GM08714 (cell line): ENCODE measurements around the gene PPP1R1A.

ENCODE experiments used
- H3K4me3 ChIP-seq: fragments of 200-500 bp; sonication (Bioruptor generic); 2 replicates; pipeline ENCODE4 v1.5.1; 2014; ENCODE audit warnings: mild to moderate bottlenecking, low read length, inconsistent platforms
- ZNF274 ChIP-seq: IDR thresholded peaks from 2 replicates; pipeline ENCODE4 v1.6.1; 2012; ENCODE audit warnings: mild to moderate bottlenecking, low read depth, low read length

Gene PPP1R1A

GRCh38 chr12:54611715-54612149, 23.3 kb upstream of the PPP1R1A start:
- H3K4me3 ChIP-seq = no peak overlapping the region
- TF ChIP-seq ZNF274 = no peak

- TF ChIP-seq ZNF274 = no peak
- no peak overlapping the region for H3K4me3 ChIP-seq
Observed at GRCh38 chr12:54608769-54609168, 20.3 kb upstream of the PPP1R1A start.

GRCh38 chr12:54608156-54608555, 19.7 kb upstream of the PPP1R1A start:
- H3K4me3 ChIP-seq = no peak overlapping the region
- no peak for TF ChIP-seq ZNF274

DNA sequence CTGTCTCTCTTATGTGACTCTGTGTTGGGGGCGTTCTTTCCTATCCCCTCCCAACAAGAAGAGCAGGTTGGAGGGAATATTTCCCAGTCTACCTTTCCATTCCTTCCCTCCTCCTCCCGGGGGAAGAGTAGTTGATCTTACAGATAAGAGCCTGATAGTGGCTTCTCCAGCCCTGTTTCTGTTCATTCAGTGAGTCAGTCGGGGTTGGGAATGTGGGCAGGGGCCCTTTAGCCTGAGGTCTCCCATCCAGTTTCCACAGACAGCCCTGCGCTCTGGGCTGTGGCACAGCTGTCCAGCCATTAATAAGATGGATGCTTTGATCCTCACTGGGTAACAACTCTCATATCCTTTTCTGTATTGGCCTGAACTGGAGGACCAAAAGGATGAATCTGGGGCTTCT, 18.1 kb upstream of the PPP1R1A start:
- H3K4me3 ChIP-seq = no peak overlapping the region
- no peak for TF ChIP-seq ZNF274

DNA sequence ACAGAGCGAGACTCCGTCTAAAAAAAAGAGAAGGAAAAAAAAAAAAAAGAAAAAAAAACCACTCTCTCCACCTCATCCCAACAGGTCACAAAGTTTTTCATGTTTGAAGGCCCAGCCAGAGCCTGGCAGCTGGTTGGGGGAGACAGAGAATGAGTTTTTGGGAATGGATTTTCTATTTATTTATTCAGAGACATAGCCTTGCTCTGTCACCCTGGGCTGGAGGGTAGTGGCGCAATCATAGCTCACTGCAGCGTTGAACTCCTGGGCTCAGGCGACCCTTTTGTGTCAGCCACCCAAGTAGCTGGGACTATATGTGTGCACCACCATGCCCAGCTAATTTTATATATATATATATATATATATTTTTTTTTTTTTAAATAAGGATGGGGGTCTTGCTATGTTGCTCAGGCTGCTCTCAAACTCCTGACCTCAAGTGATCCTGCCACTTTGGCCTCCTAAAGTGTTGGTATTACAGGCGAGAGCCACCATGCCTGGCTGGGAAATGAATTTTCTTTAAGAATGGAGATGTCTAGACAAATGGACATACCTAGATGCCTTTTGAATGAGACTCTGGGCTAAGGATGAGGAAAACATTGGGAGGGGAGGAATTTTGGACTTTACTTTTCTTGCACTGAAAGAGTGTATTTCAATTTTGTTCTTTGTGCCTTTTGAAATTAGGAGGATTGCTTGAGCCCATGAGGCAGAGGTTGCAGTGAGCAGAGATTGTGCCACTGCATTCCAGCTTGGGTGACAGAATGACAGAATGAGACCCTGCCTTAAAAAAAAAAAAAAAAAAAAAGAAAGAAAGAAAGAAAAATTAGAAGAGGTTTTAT, 16.9 kb upstream of the PPP1R1A start:
- no peak overlapping the region for H3K4me3 ChIP-seq
- no peak for TF ChIP-seq ZNF274

DNA sequence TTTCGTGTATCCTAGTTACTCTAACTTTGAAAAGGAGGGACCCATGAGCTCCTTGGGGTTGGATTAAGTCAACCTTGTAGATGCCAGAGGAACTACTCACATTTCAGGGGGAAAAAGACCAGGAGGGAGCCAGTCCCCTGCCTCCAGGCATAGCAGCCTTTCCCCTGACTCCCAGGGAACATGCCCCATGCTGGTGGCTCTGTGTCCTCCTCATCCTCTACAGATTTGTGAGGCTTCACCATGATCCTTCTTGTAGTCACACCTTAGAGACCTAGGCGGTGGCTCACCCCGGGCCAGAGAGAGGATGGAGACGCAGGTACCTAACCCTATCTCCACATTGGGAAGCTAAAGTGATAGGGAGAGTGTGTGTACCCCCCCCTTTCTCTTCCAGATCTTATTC, 16.0 kb upstream of the PPP1R1A start:
- no peak for TF ChIP-seq ZNF274
- no peak overlapping the region for H3K4me3 ChIP-seq

GRCh38 chr12:54603872-54604271, 15.4 kb upstream of the PPP1R1A start:
- no peak overlapping the region for H3K4me3 ChIP-seq
- no peak for TF ChIP-seq ZNF274

- no peak for TF ChIP-seq ZNF274
- H3K4me3 ChIP-seq = no peak overlapping the region
Observed at GRCh38 chr12:54603173-54603814, 14.8 kb upstream of the PPP1R1A start.

- no peak for TF ChIP-seq ZNF274
- no peak overlapping the region for H3K4me3 ChIP-seq
Observed at GRCh38 chr12:54602661-54603060, 14.2 kb upstream of the PPP1R1A start.

DNA sequence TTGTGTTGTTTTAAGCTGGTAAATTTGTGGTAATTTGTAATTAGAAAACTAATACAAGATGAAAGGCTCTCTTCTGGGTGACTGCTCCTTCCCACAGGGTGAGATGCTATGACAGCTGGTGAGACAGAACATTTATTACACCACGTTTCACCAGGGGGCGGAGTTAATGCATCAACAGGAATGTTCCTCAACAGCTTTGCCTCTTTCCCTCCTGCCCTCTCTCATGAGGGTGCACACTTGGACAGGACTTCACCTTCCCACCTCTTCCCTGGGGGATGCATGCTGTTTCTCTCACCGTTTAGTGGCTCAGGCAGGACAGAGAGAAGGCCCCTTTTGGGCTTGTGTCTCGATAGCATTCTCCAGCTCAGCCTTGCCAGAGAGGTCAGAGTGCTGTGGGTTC, 13.4 kb upstream of the PPP1R1A start:
- TF ChIP-seq ZNF274 = no peak
- no peak overlapping the region for H3K4me3 ChIP-seq

- no peak overlapping the region for H3K4me3 ChIP-seq
- no peak for TF ChIP-seq ZNF274
Observed at GRCh38 chr12:54598970-54599369, 10.5 kb upstream of the PPP1R1A start.

GRCh38 chr12:54596526-54596946, 8.1 kb upstream of the PPP1R1A start:
- TF ChIP-seq ZNF274 = no peak
- H3K4me3 ChIP-seq = no peak overlapping the region

DNA sequence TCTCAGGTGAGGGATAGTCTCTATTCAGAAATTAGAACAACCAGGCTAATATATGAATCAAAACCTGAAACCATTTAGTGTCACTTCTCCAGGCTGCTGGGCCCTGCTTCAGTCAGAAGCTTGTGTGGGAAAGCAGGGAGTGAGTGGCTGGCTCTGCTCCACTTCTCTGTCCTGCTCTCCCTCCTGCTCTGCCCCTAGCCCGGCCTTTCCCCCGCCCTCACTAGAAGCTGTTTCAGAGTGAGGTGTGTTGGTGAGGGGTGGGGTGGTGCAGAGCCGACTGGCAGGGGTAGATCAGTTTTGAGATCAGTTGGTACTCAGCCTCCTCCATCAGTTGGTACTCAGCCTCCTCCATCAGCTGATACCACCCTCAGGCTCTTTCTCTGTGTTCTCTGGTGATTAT, 7.0 kb upstream of the PPP1R1A start:
- TF ChIP-seq ZNF274 = no peak
- no peak overlapping the region for H3K4me3 ChIP-seq

DNA sequence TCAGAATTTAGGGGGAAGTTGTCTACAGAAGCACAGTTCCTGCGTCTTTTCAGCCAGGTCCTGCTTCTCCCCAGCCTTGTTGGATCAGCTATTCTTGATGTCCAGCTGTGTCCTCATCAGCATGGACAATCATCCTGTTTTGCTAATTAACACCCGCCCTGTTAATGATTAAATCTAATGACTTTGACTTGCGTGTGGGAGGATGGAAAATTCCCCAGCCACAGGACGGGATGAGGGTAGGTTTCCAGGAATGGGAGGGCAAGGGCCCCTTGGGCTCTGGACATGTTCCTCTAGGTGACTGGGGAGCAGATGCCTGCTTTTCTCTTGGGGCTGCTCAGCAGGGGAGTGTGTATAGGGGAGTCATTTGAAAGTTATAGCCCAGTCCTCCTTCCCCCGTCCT, 5.3 kb upstream of the PPP1R1A start:
- no peak for TF ChIP-seq ZNF274
- no peak overlapping the region for H3K4me3 ChIP-seq

DNA sequence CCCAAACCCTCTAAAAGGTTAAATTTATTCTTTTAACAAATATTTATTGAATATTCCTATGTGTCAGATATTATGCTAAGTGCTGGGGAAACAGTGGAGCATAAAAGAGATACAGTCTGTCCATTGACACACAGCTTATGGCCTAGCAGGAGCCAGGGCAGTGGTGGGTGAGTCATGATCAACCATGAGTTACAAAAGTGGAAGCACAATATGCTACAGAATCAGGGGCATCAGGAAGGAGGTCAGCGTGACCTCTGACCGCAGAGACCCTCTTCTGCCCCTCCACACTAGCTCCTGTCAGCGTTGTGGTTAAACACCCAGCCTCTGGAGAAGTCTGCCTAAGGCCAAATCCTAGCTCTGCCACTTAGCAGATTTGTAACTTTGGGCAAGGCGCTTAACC, 4.7 kb upstream of the PPP1R1A start:
- TF ChIP-seq ZNF274 = no peak
- H3K4me3 ChIP-seq = no peak overlapping the region
